Vagina (tissue), 2 donors: ENCODE results near the gene CCDC71L.

Experiments
- POLR2A ChIP-seq, 2 donors: fragments of 450-650 bp; IDR thresholded peaks; one replicate each; pipeline ENCODE4 v1.6.1; 2017; ENCODE audit warnings: antibody characterized with exemption in 2 of 2, mild to moderate bottlenecking in 2 of 2, moderate library complexity in 2 of 2
- POLR2AphosphoS5 ChIP-seq, 2 donors: sonication (generic); formaldehyde crosslinking; IDR thresholded peaks; one replicate each; pipeline ENCODE4 v1.9.0; 2017; ENCODE audit warnings: antibody characterized with exemption in 2 of 2, mild to moderate bottlenecking in 2 of 2, low read depth in 1 of 2; ENCODE audit not compliant: insufficient read depth in 1 of 2
- TF ChIP-seq, protein P1 (sequence below), 3 experiments: fragments of 450-650 bp in 2 of 3; fragments of 200-600 bp in 1 of 3; sonication (generic) in 1 of 3; IDR thresholded peaks; one replicate each; pipeline ENCODE4 v1.5.1; 2017 to 2019; ENCODE audit warnings: antibody characterized with exemption in 3 of 3, mild to moderate bottlenecking in 2 of 3, moderate library complexity in 2 of 3

DNA sequence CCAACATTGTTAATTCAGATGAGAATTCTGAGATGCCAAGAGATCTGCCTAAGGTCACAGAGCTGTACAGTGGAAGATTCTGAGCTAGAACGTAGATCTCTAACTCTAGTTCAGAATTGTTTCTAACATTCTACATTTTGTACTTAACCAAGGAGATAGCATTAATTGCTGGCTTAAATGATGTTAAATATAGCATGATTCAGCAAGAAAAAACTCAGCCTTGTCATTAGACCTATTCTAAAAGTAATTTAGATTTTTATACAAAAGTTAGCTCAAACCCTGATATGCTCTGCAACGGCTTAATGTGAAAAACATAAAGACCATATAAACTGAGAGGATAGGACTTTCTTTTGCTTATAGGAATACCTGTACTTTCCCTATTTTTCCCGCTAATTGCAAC, 3.4 kb upstream of the CCDC71L start:
- TF ChIP-seq, protein P1, sequence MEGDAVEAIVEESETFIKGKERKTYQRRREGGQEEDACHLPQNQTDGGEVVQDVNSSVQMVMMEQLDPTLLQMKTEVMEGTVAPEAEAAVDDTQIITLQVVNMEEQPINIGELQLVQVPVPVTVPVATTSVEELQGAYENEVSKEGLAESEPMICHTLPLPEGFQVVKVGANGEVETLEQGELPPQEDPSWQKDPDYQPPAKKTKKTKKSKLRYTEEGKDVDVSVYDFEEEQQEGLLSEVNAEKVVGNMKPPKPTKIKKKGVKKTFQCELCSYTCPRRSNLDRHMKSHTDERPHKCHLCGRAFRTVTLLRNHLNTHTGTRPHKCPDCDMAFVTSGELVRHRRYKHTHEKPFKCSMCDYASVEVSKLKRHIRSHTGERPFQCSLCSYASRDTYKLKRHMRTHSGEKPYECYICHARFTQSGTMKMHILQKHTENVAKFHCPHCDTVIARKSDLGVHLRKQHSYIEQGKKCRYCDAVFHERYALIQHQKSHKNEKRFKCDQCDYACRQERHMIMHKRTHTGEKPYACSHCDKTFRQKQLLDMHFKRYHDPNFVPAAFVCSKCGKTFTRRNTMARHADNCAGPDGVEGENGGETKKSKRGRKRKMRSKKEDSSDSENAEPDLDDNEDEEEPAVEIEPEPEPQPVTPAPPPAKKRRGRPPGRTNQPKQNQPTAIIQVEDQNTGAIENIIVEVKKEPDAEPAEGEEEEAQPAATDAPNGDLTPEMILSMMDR (IDR thresholded peaks at IDR 0.05), result no peak
- TF ChIP-seq POLR2A (IDR thresholded peaks at IDR 0.05) (no peak), POLR2AphosphoS5 (IDR thresholded peaks at IDR 0.05; ENCODE audit: insufficient read depth in 1 of 2, low read depth in 1 of 2) (no peak)
